ENCODE measurements around the gene PPP1R13B.

Gene PPP1R13B

DNA sequence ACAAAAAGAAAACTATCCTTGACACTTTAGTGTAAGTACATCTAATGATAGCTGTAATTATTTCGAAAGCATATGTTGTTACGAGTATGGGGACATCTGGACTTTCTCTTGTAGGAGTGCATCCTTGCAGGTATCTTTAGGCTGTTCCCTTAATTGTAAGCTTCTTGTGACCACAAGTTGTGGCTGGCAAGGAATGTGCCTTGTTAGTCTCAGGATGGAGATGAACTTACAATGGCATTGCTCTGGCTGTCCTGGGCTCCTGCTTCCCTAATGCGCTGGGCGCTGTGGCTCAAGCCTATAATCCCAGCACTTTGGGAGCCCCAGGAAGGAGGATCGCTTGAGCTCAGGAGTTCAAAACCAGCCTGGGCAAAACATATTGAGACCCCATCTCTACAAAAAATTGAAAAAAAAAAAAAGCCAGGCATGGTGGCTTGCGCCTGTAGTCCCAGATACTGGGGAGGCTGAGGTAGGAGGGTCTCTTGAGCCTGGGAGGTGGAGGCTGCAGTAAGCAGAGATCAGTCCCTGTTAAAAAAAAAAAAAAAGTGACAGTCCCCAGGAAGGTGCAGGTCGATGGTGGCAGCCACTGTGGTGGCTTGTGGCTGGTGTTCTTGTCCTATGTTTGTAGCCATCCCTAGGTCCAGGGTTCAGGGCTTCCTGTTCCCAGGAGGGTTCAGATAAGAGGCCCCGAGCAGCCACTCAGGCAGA is 23.7 kb upstream of the PPP1R13B start:
- TF ChIP-seq, protein P1, sequence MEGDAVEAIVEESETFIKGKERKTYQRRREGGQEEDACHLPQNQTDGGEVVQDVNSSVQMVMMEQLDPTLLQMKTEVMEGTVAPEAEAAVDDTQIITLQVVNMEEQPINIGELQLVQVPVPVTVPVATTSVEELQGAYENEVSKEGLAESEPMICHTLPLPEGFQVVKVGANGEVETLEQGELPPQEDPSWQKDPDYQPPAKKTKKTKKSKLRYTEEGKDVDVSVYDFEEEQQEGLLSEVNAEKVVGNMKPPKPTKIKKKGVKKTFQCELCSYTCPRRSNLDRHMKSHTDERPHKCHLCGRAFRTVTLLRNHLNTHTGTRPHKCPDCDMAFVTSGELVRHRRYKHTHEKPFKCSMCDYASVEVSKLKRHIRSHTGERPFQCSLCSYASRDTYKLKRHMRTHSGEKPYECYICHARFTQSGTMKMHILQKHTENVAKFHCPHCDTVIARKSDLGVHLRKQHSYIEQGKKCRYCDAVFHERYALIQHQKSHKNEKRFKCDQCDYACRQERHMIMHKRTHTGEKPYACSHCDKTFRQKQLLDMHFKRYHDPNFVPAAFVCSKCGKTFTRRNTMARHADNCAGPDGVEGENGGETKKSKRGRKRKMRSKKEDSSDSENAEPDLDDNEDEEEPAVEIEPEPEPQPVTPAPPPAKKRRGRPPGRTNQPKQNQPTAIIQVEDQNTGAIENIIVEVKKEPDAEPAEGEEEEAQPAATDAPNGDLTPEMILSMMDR (IDR thresholded peaks at IDR 0.05; ENCODE audit: low read depth, low read length, missing control alignments): no peak
- H3K4me3 ChIP-seq (ENCODE audit: low read depth, low read length): no peak overlapping the region
- no peak for DNase-seq (ENCODE audit: low read depth)

DNA sequence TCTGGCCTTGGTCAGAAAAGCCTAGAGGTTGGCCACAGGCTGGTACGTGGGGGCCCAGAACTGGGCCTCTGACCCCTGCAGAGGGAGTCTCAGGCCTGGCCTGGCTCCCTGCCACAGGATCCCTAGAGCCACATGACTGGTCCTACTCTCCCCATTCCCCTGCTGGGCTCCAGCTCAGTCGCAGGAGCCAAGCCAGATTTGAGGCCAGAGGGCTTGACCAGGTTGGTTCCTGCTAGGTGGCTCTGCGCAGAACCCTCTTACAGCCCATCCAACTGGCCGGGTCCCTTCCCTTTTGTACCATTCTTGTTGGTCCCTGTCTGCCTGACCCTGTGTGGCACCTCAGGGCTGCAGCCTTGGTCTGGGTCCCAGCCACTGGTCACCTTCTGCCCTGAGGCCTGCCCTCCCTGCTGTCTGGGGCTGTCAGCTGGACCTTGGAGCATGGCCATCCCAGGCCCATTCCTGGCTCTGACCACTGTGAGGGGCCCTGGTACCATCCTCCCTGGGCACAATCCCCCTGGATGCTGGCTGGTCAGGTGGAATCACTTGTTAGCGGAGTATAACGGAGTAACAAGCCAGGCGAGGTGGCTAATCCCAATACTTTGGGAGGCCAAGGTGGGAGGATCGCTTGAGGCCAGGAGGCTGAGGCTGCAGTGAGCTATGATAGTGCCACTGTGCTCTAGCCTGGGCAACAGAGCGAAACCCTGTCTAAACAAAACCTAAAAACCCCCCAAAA is 22.9 kb upstream of the PPP1R13B start:
- TF ChIP-seq, protein P1 (IDR thresholded peaks at IDR 0.05; ENCODE audit: low read depth, low read length, missing control alignments): no peak

DNA sequence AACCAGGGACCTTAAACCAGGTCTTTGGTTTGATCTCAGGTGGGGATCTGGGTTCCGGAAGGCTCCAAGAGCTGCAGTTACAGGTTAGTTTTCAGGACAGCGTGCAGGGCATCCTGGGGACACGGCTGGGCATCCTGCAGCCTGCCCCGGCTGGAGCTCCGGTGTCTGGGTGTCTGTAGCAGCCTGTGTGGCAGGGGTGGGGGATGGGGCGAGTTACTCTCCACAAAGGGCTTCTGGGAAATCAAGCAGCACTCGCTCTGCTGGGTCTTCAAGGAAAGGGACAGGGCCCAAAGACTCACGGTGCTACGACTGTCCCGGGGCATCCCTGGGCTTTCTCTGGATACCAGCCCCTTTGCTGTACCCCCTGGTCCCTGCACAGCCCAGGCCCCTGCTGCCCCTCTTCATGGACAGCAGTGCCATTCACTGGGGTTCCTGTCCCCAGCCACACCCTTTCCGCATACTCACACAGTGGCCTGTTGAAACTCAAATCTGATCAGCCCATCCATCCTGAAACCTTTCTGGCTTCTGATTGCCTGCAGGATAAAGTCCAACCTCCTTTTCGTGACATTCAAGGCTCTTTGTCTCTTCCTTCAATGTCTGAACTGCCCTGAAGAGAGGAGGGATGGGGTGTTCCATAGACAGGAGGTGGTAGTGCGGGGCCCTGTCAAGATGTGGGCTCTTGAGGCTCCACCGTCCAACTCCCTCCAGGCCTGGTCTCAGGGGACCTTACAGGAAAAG is 22.2 kb upstream of the PPP1R13B start:
- no peak overlapping the region for H3K4me3 ChIP-seq (ENCODE audit: low read depth, low read length)
- TF ChIP-seq, protein P1 (IDR thresholded peaks at IDR 0.05; ENCODE audit: low read depth, low read length, missing control alignments): no peak
- DNase-seq (ENCODE audit: low read depth): no peak

More for the DNA sequence above, 22.9 kb upstream of the PPP1R13B start:
- no peak for DNase-seq (ENCODE audit: low read depth)
- H3K4me3 ChIP-seq (ENCODE audit: low read depth, low read length): no peak overlapping the region

DNA sequence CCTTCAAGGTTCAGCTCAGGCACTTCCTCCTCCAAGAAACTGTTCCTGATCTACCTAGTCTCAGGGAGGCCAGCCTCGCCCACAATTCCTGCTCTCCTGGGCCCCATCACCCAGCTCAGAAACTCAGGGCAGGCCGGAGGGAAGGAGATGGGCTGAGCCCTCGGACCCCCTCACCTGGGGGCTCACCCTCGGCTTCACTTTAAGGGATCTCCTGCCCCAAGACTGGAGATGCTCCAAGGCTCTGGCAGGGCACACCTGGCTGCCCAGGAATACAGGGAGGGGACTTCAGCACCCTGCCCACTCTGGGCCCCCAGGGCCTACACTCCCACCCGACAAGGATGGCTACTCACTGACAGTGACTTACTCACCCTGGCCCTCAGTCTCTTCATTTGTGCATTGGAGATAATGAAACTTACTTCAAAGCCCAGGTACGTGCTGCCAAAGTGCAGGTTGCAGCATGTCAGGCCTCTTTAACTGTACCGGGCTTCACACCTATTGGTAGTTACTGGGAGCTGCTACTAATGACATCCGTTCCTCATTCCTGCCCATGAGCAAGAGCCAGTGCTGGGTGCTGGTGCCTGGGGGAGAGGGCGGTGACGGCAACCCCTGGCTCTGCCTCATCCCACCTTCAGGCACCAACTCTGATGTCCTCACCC is 21.0 kb upstream of the PPP1R13B start:
- DNase-seq (ENCODE audit: low read depth): no peak
- no peak overlapping the region for H3K4me3 ChIP-seq (ENCODE audit: low read depth, low read length)
- TF ChIP-seq, protein P1 (IDR thresholded peaks at IDR 0.05; ENCODE audit: low read depth, low read length, missing control alignments): no peak

DNA sequence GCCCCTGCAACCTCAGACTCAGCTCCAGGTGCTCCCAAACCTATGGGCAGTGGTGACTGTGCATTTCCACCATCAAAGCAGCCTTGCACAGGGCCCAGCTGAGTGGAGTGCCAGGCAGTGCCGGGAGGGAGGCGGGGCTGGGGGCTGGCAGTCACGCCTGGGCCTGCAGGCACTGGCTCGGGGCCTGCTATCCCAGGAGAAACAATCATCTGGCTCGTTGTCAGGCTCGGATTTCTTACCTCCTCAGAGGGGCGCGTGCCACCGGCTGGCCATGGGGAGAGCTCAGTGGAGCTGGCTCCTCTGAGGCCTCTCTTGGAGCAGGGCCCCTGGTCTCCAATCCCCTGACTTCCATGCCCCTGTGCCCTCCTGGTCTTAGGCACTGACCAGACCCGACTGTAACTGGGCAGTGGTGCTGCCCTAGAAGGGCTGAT is 20.2 kb upstream of the PPP1R13B start:
- TF ChIP-seq, protein P1 (IDR thresholded peaks at IDR 0.05; ENCODE audit: low read depth, low read length, missing control alignments): no peak
- no peak for DNase-seq (ENCODE audit: low read depth)
- no peak overlapping the region for H3K4me3 ChIP-seq (ENCODE audit: low read depth, low read length)

DNA sequence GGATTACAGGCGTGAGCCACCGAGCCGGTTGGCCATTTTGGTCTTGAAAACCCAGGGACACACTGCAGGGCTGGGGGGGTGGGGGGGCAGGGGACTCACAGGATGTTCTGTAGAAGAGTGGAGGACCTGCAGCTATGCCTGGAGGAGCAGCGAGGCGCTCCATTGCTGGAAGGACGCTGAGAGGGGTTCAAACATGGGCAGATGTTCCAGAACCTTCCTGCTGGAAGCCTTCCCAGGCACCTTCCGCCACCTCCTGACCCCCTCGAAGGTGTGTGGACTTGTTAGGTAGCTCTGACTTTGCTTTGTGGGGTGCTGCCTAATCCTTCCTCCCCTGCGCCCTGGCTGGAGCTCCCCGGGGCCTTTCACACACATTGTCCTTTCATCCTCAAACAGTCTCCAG is 19.6 kb upstream of the PPP1R13B start:
- no peak for DNase-seq (ENCODE audit: low read depth)
- TF ChIP-seq, protein P1 (IDR thresholded peaks at IDR 0.05; ENCODE audit: low read depth, low read length, missing control alignments): no peak
- no peak overlapping the region for H3K4me3 ChIP-seq (ENCODE audit: low read depth, low read length)
